Coronary artery (tissue), 2 donors: ENCODE data around the gene CCDC85C.

ENCODE experiments used
- DNase-seq: peaks from one replicate; pipeline ENCODE4 v3.0.0-alpha.2; 2017; ENCODE audit warnings: low spot score
- H3K27ac ChIP-seq, 2 donors: fragments of 200-600 bp; sonication (generic); one replicate each; pipeline ENCODE4 v1.5.1; 2016 to 2019
- H3K4me3 ChIP-seq: fragments of 200-600 bp; sonication (generic); 2 replicates; pipeline ENCODE4 v1.5.1; 2016; ENCODE audit warnings: mild to moderate bottlenecking, moderate library complexity
- CTCF ChIP-seq: fragments of 200-600 bp; sonication (generic); IDR thresholded peaks from one replicate; pipeline ENCODE4 v1.5.1; 2019; ENCODE audit warnings: antibody characterized with exemption

CCDC85C gene

GRCh38 chr14:99579903-99580571 is 24.0 kb downstream of the CCDC85C start:
- no peak for DNase-seq
- Histone ChIP-seq H3K27ac (no peak overlapping the region), H3K4me3 (no peak overlapping the region)
- no peak for TF ChIP-seq CTCF

- H3K27ac ChIP-seq: no peak overlapping the region
- no peak overlapping the region for H3K4me3 ChIP-seq
- no peak for DNase-seq
- TF ChIP-seq CTCF: no peak
These were observed 24.7 kb downstream of the CCDC85C start for GRCh38 chr14:99579120-99579836.

GRCh38 chr14:99578541-99579101 is 25.4 kb downstream of the CCDC85C start:
- no peak for TF ChIP-seq CTCF
- Histone ChIP-seq H3K27ac (no peak overlapping the region), H3K4me3 (no peak overlapping the region)
- no peak for DNase-seq

GRCh38 chr14:99576761-99577705 is 27.0 kb downstream of the CCDC85C start:
- TF ChIP-seq CTCF: no peak
- DNase-seq: no peak
- H3K27ac ChIP-seq: no peak overlapping the region
- no peak overlapping the region for H3K4me3 ChIP-seq

- H3K27ac ChIP-seq: no peak overlapping the region
- no peak for TF ChIP-seq CTCF
- no peak overlapping the region for H3K4me3 ChIP-seq
- DNase-seq: no peak
These were observed 27.7 kb downstream of the CCDC85C start for GRCh38 chr14:99576304-99576703.

- no peak for DNase-seq
- H3K27ac ChIP-seq: peak overlapping the region in 1 of 2 donors; percentile 71
- H3K4me3 ChIP-seq: no peak overlapping the region
- TF ChIP-seq CTCF: no peak
These were observed 28.7 kb downstream of the CCDC85C start for GRCh38 chr14:99575043-99576023.
